OCI-LY1 (cell line): ENCODE measurements around the gene ENTR1.

Source experiments
- H2AFZ ChIP-seq: fragments of 200-600 bp; sonication (generic), shearing (Covaris generic); 2 replicates; pipeline ENCODE4 v1.6.0; 2014; ENCODE audit warnings: antibody characterized with exemption, mild to moderate bottlenecking, low read length
- H3F3A ChIP-seq: fragments of 200-600 bp; sonication (generic), shearing (Covaris generic); 2 replicates; pipeline ENCODE4 v1.6.0; 2014; ENCODE audit warnings: mild to moderate bottlenecking, antibody characterized with exemption, low read length, moderate library complexity; ENCODE audit not compliant: insufficient read depth
- H3K27ac ChIP-seq: fragments of 200-600 bp; sonication (generic); 2 replicates; pipeline ENCODE4 v1.5.1; 2014; ENCODE audit warnings: low read length, mixed run types, mild to moderate bottlenecking, low read depth; ENCODE audit not compliant: poor library complexity, severe bottlenecking
- H3K27me3 ChIP-seq: fragments of 200-600 bp; sonication (generic); 2 replicates; pipeline ENCODE4 v1.6.0; 2014; ENCODE audit warnings: antibody characterized with exemption, mild to moderate bottlenecking, low read length, moderate library complexity; ENCODE audit not compliant: insufficient read depth
- H3K36me3 ChIP-seq: fragments of 200-600 bp; sonication (generic); 2 replicates; pipeline ENCODE4 v1.6.1; 2014; ENCODE audit warnings: mild to moderate bottlenecking, antibody characterized with exemption, low read length, moderate library complexity, mixed read lengths; ENCODE audit not compliant: insufficient read depth
- H3K4me1 ChIP-seq: fragments of 200-600 bp; sonication (generic); 2 replicates; pipeline ENCODE4 v1.5.1; 2014; ENCODE audit warnings: mild to moderate bottlenecking, low read length, moderate library complexity; ENCODE audit not compliant: insufficient read depth, severe bottlenecking
- H3K4me2 ChIP-seq: fragments of 200-600 bp; sonication (generic), shearing (Covaris generic); 2 replicates; pipeline ENCODE4 v1.6.1; 2014; ENCODE audit warnings: low read length
- H3K4me3 ChIP-seq: fragments of 200-600 bp; sonication (generic); 2 replicates; pipeline ENCODE4 v1.5.1; 2014; ENCODE audit warnings: low read length, low read depth, mild to moderate bottlenecking, mixed read lengths; ENCODE audit not compliant: poor library complexity, severe bottlenecking
- H3K79me2 ChIP-seq: fragments of 200-600 bp; shearing (Covaris generic); 2 replicates; pipeline ENCODE4 v1.6.1; 2016; ENCODE audit warnings: mixed run types, low read length, mixed read lengths; ENCODE audit not compliant: insufficient read depth
- H3K9ac ChIP-seq: fragments of 200-600 bp; sonication (generic), shearing (Covaris generic); 2 replicates; pipeline ENCODE4 v1.6.1; 2014; ENCODE audit warnings: mild to moderate bottlenecking, low read length, mixed read lengths
- H3K9me2 ChIP-seq: fragments of 200-600 bp; sonication (generic), shearing (Covaris generic); 2 replicates; pipeline ENCODE4 v1.6.1; 2014; ENCODE audit warnings: low read depth, mild to moderate bottlenecking, low read length, mixed read lengths
- H3K9me3 ChIP-seq: fragments of 200-600 bp; shearing (Covaris generic); 2 replicates; pipeline ENCODE4 v1.6.1; 2014; ENCODE audit warnings: low read length, mixed read lengths
- H4K20me1 ChIP-seq: fragments of 200-600 bp; sonication (generic), shearing (Covaris generic); 2 replicates; pipeline ENCODE4 v1.6.0; 2016; ENCODE audit warnings: mild to moderate bottlenecking, low read length; ENCODE audit not compliant: insufficient read depth
- CTCF ChIP-seq: fragments of 200-600 bp; sonication (generic), shearing (Covaris generic); IDR thresholded peaks from 2 replicates; pipeline ENCODE4 v1.5.1; 2017; ENCODE audit warnings: mild to moderate bottlenecking, antibody characterized with exemption, low read length, moderate library complexity, mixed read lengths
- EZH2 ChIP-seq: fragments of 200-600 bp; sonication (generic), shearing (Covaris generic); IDR thresholded peaks from 2 replicates; pipeline ENCODE4 v1.8.0; 2017; ENCODE audit warnings: borderline replicate concordance, mixed run types, mild to moderate bottlenecking, antibody characterized with exemption, low read length, moderate library complexity, mixed read lengths

The ENTR1 gene

GRCh38 chr9:136443687-136444086, 33.3 kb upstream of the ENTR1 start:
- peaks cover 9% of the 10 kb centered on the region for H3K4me1 ChIP-seq
- no peak overlapping the region for H3K27ac ChIP-seq
- no peak overlapping the region for H3K9ac ChIP-seq
- no peak for TF ChIP-seq CTCF
- TF ChIP-seq EZH2, result no peak
- no peaks in the 10 kb centered on the region for H3K9me2 ChIP-seq
- no peaks in the 10 kb centered on the region for H4K20me1 ChIP-seq
- no peak overlapping the region for H2AFZ ChIP-seq
- H3F3A ChIP-seq, result no peaks in the 10 kb centered on the region
- H3K36me3 ChIP-seq, result peaks cover 73% of the 10 kb centered on the region
- H3K4me3 ChIP-seq, result no peak overlapping the region
- no peaks in the 10 kb centered on the region for H3K79me2 ChIP-seq
- no peaks in the 10 kb centered on the region for H3K27me3 ChIP-seq
- no peak overlapping the region for H3K4me2 ChIP-seq
- H3K9me3 ChIP-seq, result no peaks in the 10 kb centered on the region

GRCh38 chr9:136443087-136443486, 32.7 kb upstream of the ENTR1 start:
- Histone ChIP-seq H3K9ac (no peak overlapping the region), H3K4me2 (no peak overlapping the region), H3K4me1 (peaks cover 15% of the 10 kb centered on the region), H3K36me3 (peaks cover 69% of the 10 kb centered on the region), H3K4me3 (no peak overlapping the region), H3K9me3 (no peaks in the 10 kb centered on the region), H3K27me3 (no peaks in the 10 kb centered on the region), H3K9me2 (no peaks in the 10 kb centered on the region), H3F3A (no peaks in the 10 kb centered on the region), H4K20me1 (no peaks in the 10 kb centered on the region), H3K27ac (no peak overlapping the region), H2AFZ (no peak overlapping the region), H3K79me2 (no peaks in the 10 kb centered on the region)
- TF ChIP-seq CTCF (no peak), EZH2 (no peak)

- H3K4me3 ChIP-seq, result no peak overlapping the region
- TF ChIP-seq EZH2, result no peak
- TF ChIP-seq CTCF, result no peak
- H4K20me1 ChIP-seq, result no peaks in the 10 kb centered on the region
- no peaks in the 10 kb centered on the region for H3K9me2 ChIP-seq
- no peak overlapping the region for H2AFZ ChIP-seq
- no peak overlapping the region for H3K9ac ChIP-seq
- H3K9me3 ChIP-seq, result no peaks in the 10 kb centered on the region
- no peaks in the 10 kb centered on the region for H3K79me2 ChIP-seq
- H3F3A ChIP-seq, result no peaks in the 10 kb centered on the region
- H3K4me2 ChIP-seq, result no peak overlapping the region
- no peak overlapping the region for H3K27ac ChIP-seq
- H3K36me3 ChIP-seq, result peaks cover 61% of the 10 kb centered on the region
- H3K27me3 ChIP-seq, result no peaks in the 10 kb centered on the region
- peaks cover 23% of the 10 kb centered on the region for H3K4me1 ChIP-seq
These were observed 31.9 kb upstream of the ENTR1 start for GRCh38 chr9:136442265-136442664.
